Upper lobe of right lung (tissue), 1 donor: ENCODE data around the gene USP17L20. TPM values are rescaled to one million over a fixed set of nuclear protein-coding genes. Genes with fewer than 3 reads are reported as not detected.
"Not testable (repeated sequence)": the region's sequence is repeated elsewhere in the genome, so short reads cannot be mapped to it uniquely, and the experiment has no call there.

Experiments used
- ATAC-seq: fragments of 200-7000 bp; cut with Tn5 transposase; one replicate; pipeline ENCODE4 v1.9.1; 2020; ENCODE audit warnings: mild to moderate bottlenecking, moderate library complexity
- DNase-seq: peaks from one replicate; pipeline ENCODE4 v3.0.0-alpha.2; 2020
- H3K27ac ChIP-seq: fragments of 200-600 bp; one replicate; pipeline ENCODE4 v1.8.0; 2022
- H3K27me3 ChIP-seq: fragments of 200-600 bp; one replicate; pipeline ENCODE4 v1.8.0; 2022; ENCODE audit warnings: mild to moderate bottlenecking
- H3K36me3 ChIP-seq: fragments of 200-600 bp; one replicate; pipeline ENCODE4 v1.8.0; 2022
- H3K4me1 ChIP-seq: fragments of 200-600 bp; one replicate; pipeline ENCODE4 v1.8.0; 2022
- H3K4me3 ChIP-seq: fragments of 200-600 bp; one replicate; pipeline ENCODE4 v1.8.0; 2022; ENCODE audit warnings: mild to moderate bottlenecking
- H3K9me3 ChIP-seq: fragments of 200-600 bp; one replicate; pipeline ENCODE4 v1.8.0; 2022
- intact Hi-C: fragments of 100-400 bp; cut with DNase I; formaldehyde crosslinking; loops from one replicate; pipeline ENCODE4 v1.11.0; 2022
- total RNA-seq: library from RNA; stranded (reverse); fragmentation: NEBNext Ultra II Directional; extraction: Animal tissue kit (Norgen Biotek cat#: 25700); gene quantifications from one replicate; pipeline ENCODE4 v1.2.1, GENCODE V29; 2021
- donor health status: DM: no; HTN: yes; CAD: no; lungs with severe emphysema.

Gene USP17L20
- total RNA-seq, 1 donor from 2014 or later: not detected

DNA sequence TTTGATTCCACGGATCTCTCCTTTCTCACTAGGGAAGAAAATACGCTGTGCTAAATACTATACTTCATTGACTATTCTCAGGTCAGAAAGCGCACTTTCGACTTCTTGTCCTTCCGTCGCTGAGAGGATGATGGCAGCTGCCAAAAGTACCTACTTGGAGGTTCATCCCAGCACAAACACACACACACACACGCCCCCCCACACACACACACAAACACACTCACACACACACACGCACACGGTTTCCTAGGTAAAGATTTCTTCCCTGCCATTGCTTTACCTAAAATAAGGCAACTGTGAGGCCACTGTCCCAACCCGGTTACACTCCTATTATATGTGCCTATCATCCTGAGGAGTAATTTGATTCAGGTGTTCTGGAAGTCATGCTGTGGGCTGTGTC, 13.8 kb downstream of the USP17L20 start:
- H3K4me1 ChIP-seq, H3K27ac ChIP-seq, ATAC-seq, H3K4me3 ChIP-seq, H3K27me3 ChIP-seq, H3K9me3 ChIP-seq, H3K36me3 ChIP-seq, intact Hi-C loops: not testable (repeated sequence)
- DNase-seq: peak; percentile 76

Other genes with a start within 250 kb of the USP17L20 start
- not detected for gene FAM90A26, start 87.7 kb upstream of the USP17L20 start, total RNA-seq
- not detected for gene USP17L10, start 47.5 kb upstream of the USP17L20 start, total RNA-seq
- gene USP17L11, start 42.7 kb upstream of the USP17L20 start, total RNA-seq: not detected
- gene USP17L12, start 38.0 kb upstream of the USP17L20 start, total RNA-seq: not detected
- gene USP17L13, start 33.2 kb upstream of the USP17L20 start, total RNA-seq: not detected
- gene USP17L15, start 23.7 kb upstream of the USP17L20 start, total RNA-seq: not detected
- gene USP17L17, start 14.2 kb upstream of the USP17L20 start, total RNA-seq: not detected
- not detected for gene USP17L18, start 9.5 kb upstream of the USP17L20 start, total RNA-seq
- not detected for gene USP17L19, start 4.7 kb upstream of the USP17L20 start, total RNA-seq
- not detected for gene USP17L21, start 4.7 kb downstream of the USP17L20 start, total RNA-seq
- not detected for gene USP17L22, start 9.5 kb downstream of the USP17L20 start, total RNA-seq
- not detected for gene USP17L24, start 67.0 kb downstream of the USP17L20 start, total RNA-seq
- not detected for gene USP17L25, start 71.8 kb downstream of the USP17L20 start, total RNA-seq
- gene USP17L26, start 76.5 kb downstream of the USP17L20 start, total RNA-seq: not detected
- not detected for gene USP17L5, start 81.3 kb downstream of the USP17L20 start, total RNA-seq
- gene USP17L27, start 86.0 kb downstream of the USP17L20 start, total RNA-seq: not detected
- gene USP17L28, start 90.8 kb downstream of the USP17L20 start, total RNA-seq: not detected
- not detected for gene USP17L29, start 95.5 kb downstream of the USP17L20 start, total RNA-seq
- gene USP17L30, start 105.0 kb downstream of the USP17L20 start, total RNA-seq: not detected
- gene DEFB131A, start 186.3 kb downstream of the USP17L20 start, total RNA-seq: not detected